H1 (cell line): ENCODE measurements around the gene RIMBP2. TPM values are rescaled to one million over a fixed set of nuclear protein-coding genes. Genes with fewer than 3 reads are reported as not detected.

Experiments
- ASH2L ChIP-seq: fragments of 200-600, 300-600 bp; sonication (generic); IDR thresholded peaks from one replicate; pipeline ENCODE4 v1.7.1; 2017; ENCODE audit warnings: low read length
- CTBP2 ChIP-seq: IDR thresholded peaks from 2 replicates; pipeline ENCODE4 v1.7.0; 2011; ENCODE audit warnings: borderline replicate concordance, mild to moderate bottlenecking, moderate library complexity, mixed read lengths, low read length; ENCODE audit not compliant: insufficient read depth, insufficient read length
- HDAC2 ChIP-seq, 2 experiments: fragments of 300-600 bp in 1 of 2; sonication (generic) in 1 of 2; IDR thresholded peaks; 2 replicates each; pipeline ENCODE4 v1.6.1; 2011 to 2012; ENCODE audit warnings: low read depth in 2 of 2, low read length in 2 of 2, mild to moderate bottlenecking in 2 of 2, moderate library complexity in 2 of 2, borderline replicate concordance in 1 of 2, inconsistent platforms in 1 of 2
- SUZ12 ChIP-seq: fragments of 200-600 bp; sonication (generic); IDR thresholded peaks from 2 replicates; pipeline ENCODE4 v1.6.1; 2012; ENCODE audit warnings: mild to moderate bottlenecking, inconsistent platforms, low read length, moderate library complexity, mixed read lengths
- polyA plus RNA-seq, 7 experiments: library from polyadenylated mRNA; depleted of rRNA in 3 of 7; stranded (reverse) in 5 of 7; unstranded in 2 of 7; fragments of >200 nt in 5 of 7; fragments of 200-250 nt in 2 of 7; gene quantifications; 1 replicate in 5 of 7; 2 replicates in 1 of 7; 4 replicates in 1 of 7; pipeline versions ENCODE4 v1.2.1 to v1.2.3, GENCODE V29; 2011 to 2013; ENCODE audit warnings: missing spikeins in 2 of 7, mixed read lengths in 2 of 7
- total RNA-seq: library from RNA; stranded (reverse); fragmentation: NEBNext Ultra II Directional; extraction: Animal tissue kit (Norgen Biotek cat#: 25700); gene quantifications from 2 replicates; pipeline ENCODE4 v1.2.1, GENCODE V29; 2021
- TF ChIP-seq, protein P1 (sequence below): fragments of 300-600 bp; sonication (generic); IDR thresholded peaks from 2 replicates; pipeline ENCODE4 v1.7.1; 2012; ENCODE audit warnings: low read length, moderate library complexity, mild to moderate bottlenecking, inconsistent platforms; ENCODE audit not compliant: insufficient replicate concordance

The RIMBP2 gene
- total and polyA plus RNA-seq, 2 of the 8 experiments (the other 6 are each of a cell fraction or from before 2014, with no cell fraction given), result 0.18 to 0.65 TPM

DNA sequence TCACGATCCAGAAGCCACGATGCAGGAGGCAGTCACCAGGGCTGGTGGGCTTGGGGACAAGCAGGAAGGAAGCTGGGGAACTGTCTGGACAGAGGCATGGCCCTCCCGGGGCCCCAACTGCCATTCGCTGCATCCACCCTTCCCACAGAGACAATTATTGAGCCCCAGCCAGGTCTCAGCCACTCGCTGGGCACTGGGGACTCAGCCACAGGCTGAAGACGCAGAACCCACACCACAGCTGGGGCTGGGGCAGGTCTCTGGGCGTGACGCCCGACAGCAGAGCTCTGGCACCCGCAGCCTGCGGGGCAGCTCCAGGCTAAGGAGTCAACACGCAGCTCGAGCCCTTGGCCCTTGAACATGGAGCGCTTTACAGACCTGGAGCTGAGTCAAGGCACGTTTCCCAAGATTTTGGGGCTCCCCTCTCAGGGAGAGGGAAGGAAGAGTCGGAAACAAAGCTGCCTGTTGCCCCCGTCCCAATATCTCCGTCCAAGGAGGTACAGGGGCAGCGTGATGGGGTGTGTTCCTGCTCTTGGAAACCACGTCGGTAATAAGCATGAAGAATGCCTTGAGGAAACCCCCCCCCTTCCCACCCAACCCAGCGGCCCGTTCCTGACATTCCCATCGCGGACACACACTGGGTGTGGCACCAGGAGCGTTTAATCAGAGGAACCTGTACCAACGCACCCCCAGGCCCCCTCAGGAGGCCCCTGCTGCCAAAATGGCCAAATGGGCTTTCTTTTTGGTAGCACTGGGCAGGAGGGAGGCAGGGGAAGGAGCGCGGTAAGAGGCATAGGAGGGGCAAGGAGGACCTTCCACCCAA, 6.7 kb downstream of the RIMBP2 start (continued):
- TF ChIP-seq, protein P1, sequence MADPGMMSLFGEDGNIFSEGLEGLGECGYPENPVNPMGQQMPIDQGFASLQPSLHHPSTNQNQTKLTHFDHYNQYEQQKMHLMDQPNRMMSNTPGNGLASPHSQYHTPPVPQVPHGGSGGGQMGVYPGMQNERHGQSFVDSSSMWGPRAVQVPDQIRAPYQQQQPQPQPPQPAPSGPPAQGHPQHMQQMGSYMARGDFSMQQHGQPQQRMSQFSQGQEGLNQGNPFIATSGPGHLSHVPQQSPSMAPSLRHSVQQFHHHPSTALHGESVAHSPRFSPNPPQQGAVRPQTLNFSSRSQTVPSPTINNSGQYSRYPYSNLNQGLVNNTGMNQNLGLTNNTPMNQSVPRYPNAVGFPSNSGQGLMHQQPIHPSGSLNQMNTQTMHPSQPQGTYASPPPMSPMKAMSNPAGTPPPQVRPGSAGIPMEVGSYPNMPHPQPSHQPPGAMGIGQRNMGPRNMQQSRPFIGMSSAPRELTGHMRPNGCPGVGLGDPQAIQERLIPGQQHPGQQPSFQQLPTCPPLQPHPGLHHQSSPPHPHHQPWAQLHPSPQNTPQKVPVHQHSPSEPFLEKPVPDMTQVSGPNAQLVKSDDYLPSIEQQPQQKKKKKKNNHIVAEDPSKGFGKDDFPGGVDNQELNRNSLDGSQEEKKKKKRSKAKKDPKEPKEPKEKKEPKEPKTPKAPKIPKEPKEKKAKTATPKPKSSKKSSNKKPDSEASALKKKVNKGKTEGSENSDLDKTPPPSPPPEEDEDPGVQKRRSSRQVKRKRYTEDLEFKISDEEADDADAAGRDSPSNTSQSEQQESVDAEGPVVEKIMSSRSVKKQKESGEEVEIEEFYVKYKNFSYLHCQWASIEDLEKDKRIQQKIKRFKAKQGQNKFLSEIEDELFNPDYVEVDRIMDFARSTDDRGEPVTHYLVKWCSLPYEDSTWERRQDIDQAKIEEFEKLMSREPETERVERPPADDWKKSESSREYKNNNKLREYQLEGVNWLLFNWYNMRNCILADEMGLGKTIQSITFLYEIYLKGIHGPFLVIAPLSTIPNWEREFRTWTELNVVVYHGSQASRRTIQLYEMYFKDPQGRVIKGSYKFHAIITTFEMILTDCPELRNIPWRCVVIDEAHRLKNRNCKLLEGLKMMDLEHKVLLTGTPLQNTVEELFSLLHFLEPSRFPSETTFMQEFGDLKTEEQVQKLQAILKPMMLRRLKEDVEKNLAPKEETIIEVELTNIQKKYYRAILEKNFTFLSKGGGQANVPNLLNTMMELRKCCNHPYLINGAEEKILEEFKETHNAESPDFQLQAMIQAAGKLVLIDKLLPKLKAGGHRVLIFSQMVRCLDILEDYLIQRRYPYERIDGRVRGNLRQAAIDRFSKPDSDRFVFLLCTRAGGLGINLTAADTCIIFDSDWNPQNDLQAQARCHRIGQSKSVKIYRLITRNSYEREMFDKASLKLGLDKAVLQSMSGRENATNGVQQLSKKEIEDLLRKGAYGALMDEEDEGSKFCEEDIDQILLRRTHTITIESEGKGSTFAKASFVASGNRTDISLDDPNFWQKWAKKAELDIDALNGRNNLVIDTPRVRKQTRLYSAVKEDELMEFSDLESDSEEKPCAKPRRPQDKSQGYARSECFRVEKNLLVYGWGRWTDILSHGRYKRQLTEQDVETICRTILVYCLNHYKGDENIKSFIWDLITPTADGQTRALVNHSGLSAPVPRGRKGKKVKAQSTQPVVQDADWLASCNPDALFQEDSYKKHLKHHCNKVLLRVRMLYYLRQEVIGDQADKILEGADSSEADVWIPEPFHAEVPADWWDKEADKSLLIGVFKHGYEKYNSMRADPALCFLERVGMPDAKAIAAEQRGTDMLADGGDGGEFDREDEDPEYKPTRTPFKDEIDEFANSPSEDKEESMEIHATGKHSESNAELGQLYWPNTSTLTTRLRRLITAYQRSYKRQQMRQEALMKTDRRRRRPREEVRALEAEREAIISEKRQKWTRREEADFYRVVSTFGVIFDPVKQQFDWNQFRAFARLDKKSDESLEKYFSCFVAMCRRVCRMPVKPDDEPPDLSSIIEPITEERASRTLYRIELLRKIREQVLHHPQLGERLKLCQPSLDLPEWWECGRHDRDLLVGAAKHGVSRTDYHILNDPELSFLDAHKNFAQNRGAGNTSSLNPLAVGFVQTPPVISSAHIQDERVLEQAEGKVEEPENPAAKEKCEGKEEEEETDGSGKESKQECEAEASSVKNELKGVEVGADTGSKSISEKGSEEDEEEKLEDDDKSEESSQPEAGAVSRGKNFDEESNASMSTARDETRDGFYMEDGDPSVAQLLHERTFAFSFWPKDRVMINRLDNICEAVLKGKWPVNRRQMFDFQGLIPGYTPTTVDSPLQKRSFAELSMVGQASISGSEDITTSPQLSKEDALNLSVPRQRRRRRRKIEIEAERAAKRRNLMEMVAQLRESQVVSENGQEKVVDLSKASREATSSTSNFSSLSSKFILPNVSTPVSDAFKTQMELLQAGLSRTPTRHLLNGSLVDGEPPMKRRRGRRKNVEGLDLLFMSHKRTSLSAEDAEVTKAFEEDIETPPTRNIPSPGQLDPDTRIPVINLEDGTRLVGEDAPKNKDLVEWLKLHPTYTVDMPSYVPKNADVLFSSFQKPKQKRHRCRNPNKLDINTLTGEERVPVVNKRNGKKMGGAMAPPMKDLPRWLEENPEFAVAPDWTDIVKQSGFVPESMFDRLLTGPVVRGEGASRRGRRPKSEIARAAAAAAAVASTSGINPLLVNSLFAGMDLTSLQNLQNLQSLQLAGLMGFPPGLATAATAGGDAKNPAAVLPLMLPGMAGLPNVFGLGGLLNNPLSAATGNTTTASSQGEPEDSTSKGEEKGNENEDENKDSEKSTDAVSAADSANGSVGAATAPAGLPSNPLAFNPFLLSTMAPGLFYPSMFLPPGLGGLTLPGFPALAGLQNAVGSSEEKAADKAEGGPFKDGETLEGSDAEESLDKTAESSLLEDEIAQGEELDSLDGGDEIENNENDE, result no peak
- TF ChIP-seq SUZ12 (no peak), HDAC2 (IDR thresholded peaks at IDR 0.05; ENCODE audit: borderline replicate concordance in 1 of 2, low read depth in 2 of 2, low read length in 2 of 2) (no peak), CTBP2 (no peak), ASH2L (no peak)
